ENCODE data around the gene DOCK7. TPM values are rescaled to one million over a fixed set of nuclear protein-coding genes. Genes with fewer than 3 reads are reported as not detected.
A peak's percentile ranks its signal among the peaks of the same experiment; 100 is the strongest.

The DOCK7 gene
- total and polyA plus RNA-seq, 12 donors: 3.5 to 17.1 (median 11.2) TPM

DNA sequence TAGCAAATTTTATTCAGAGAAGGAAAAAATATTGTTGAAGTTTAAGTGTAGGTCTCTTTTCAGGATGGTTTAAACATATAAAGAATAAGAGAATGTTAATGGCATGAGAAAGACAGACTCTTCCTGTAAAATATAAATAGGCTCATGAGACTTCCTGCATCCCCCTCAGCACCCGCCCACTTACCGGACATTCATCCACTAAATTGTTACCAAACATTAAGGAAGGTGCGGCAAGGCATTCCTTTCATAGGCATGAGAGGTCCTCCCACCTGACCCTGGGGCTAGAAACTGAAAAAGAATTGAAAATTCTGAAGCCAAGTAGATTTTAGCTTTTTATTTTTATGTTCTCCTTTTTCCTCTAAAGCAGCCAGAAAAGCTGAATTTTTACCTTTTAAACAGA lies 261.9 kb downstream of the DOCK7 start:
- intact Hi-C loops (cut with DNase I): no loop called here
- DNase-seq: peak in 1 of 2 donors; percentile 8
- Histone ChIP-seq H3K27me3 (no peaks in the 10 kb centered on the region), H3K27ac (peak overlapping the region in 2 of 10 donors; percentile 19 to 36), H3K4me3 (no peak overlapping the region), H3K36me3 (no peaks in the 10 kb centered on the region), H3K9me3 (no peaks in the 10 kb centered on the region), H3K4me1 (peaks cover 0 to 7% (median 0%) of the 10 kb centered on the region in 9 donors)
- WGBS, 2 donors: 23 to 40% methylated on average over 3 of the region's 3 CpGs
- peak in 2 of 8 donors; percentile 46 to 67 for ATAC-seq
- TF ChIP-seq, protein P1, sequence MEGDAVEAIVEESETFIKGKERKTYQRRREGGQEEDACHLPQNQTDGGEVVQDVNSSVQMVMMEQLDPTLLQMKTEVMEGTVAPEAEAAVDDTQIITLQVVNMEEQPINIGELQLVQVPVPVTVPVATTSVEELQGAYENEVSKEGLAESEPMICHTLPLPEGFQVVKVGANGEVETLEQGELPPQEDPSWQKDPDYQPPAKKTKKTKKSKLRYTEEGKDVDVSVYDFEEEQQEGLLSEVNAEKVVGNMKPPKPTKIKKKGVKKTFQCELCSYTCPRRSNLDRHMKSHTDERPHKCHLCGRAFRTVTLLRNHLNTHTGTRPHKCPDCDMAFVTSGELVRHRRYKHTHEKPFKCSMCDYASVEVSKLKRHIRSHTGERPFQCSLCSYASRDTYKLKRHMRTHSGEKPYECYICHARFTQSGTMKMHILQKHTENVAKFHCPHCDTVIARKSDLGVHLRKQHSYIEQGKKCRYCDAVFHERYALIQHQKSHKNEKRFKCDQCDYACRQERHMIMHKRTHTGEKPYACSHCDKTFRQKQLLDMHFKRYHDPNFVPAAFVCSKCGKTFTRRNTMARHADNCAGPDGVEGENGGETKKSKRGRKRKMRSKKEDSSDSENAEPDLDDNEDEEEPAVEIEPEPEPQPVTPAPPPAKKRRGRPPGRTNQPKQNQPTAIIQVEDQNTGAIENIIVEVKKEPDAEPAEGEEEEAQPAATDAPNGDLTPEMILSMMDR (IDR thresholded peaks at IDR 0.05): no peak

DNA sequence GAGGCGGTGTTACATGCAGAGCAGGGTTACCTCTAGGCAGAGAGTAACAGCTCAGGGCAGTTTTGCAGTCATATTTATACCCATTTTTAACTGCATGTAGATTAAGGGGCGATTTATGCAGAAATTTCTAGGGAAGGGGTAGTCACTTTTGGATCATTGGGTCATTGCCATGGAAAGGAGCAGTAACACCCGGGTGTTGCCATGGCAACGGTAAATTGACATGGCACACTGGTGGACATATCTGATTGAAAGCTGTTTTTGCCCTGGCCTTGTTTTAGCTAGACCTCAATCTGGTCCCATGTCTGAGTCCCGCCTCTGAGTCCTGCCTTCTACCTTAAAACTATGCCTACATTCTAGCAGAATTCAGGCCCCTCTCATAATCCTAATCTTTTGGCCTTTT lies 263.1 kb downstream of the DOCK7 start:
- Histone ChIP-seq H3K27ac (no peak overlapping the region), H3K27me3 (no peaks in the 10 kb centered on the region), H3K9me3 (no peaks in the 10 kb centered on the region), H3K4me1 (peaks cover 0 to 7% (median 0%) of the 10 kb centered on the region in 9 donors), H3K4me3 (no peak overlapping the region), H3K36me3 (no peaks in the 10 kb centered on the region)
- intact Hi-C loops (cut with DNase I): no loop called here
- WGBS, 2 donors: 84 to 85% methylated on average over 5 of the region's 5 CpGs
- ATAC-seq (no peak), DNase-seq (no peak)
- TF ChIP-seq, protein P1 (IDR thresholded peaks at IDR 0.05): no peak

GRCh38 chr1:62424411-62424810 lies 263.8 kb downstream of the DOCK7 start:
- DNase-seq (no peak), ATAC-seq (peak in 1 of 8 donors; percentile 33)
- H3K4me1 ChIP-seq: peaks cover 0 to 7% (median 0%) of the 10 kb centered on the region in 9 donors
- 74 to 79% methylated on average over 4 of the region's 4 CpGs for WGBS, 2 donors
- TF ChIP-seq, protein P1 (IDR thresholded peaks at IDR 0.05): no peak
- no peaks in the 10 kb centered on the region for H3K9me3 ChIP-seq
- intact Hi-C loops (cut with DNase I): no loop called here
- H3K27ac ChIP-seq: no peak overlapping the region
- no peak overlapping the region for H3K4me3 ChIP-seq
- H3K36me3 ChIP-seq: no peaks in the 10 kb centered on the region
- no peaks in the 10 kb centered on the region for H3K27me3 ChIP-seq

GRCh38 chr1:62423580-62424242 lies 264.5 kb downstream of the DOCK7 start:
- Histone ChIP-seq H3K36me3 (no peaks in the 10 kb centered on the region), H3K27me3 (no peaks in the 10 kb centered on the region), H3K4me3 (no peak overlapping the region), H3K4me1 (peaks cover 0 to 7% (median 0%) of the 10 kb centered on the region in 9 donors), H3K27ac (no peak overlapping the region), H3K9me3 (no peaks in the 10 kb centered on the region)
- ATAC-seq (no peak), DNase-seq (no peak)
- TF ChIP-seq, protein P1 (IDR thresholded peaks at IDR 0.05): no peak
- intact Hi-C loops (cut with DNase I): no loop called here
- WGBS, 2 donors: 93% methylated on average over 14 of the region's 14 CpGs

All from heart right ventricle (tissue), 16 donors.